Upper lobe of right lung (tissue), 1 donor: Measurements from ENCODE around the gene SPHKAP. TPM values are rescaled to one million over a fixed set of nuclear protein-coding genes. Genes with fewer than 3 reads are reported as not detected.

ENCODE experiments used
- ATAC-seq: fragments of 200-7000 bp; cut with Tn5 transposase; one replicate; pipeline ENCODE4 v1.9.1; 2020; ENCODE audit warnings: mild to moderate bottlenecking, moderate library complexity
- DNase-seq: peaks from one replicate; pipeline ENCODE4 v3.0.0-alpha.2; 2020
- H3K27ac ChIP-seq: fragments of 200-600 bp; one replicate; pipeline ENCODE4 v1.8.0; 2022
- H3K27me3 ChIP-seq: fragments of 200-600 bp; one replicate; pipeline ENCODE4 v1.8.0; 2022; ENCODE audit warnings: mild to moderate bottlenecking
- H3K36me3 ChIP-seq: fragments of 200-600 bp; one replicate; pipeline ENCODE4 v1.8.0; 2022
- H3K4me1 ChIP-seq: fragments of 200-600 bp; one replicate; pipeline ENCODE4 v1.8.0; 2022
- H3K4me3 ChIP-seq: fragments of 200-600 bp; one replicate; pipeline ENCODE4 v1.8.0; 2022; ENCODE audit warnings: mild to moderate bottlenecking
- H3K9me3 ChIP-seq: fragments of 200-600 bp; one replicate; pipeline ENCODE4 v1.8.0; 2022
- intact Hi-C: fragments of 100-400 bp; cut with DNase I; formaldehyde crosslinking; loops from one replicate; pipeline ENCODE4 v1.11.0; 2022
- total RNA-seq: library from RNA; stranded (reverse); fragmentation: NEBNext Ultra II Directional; extraction: Animal tissue kit (Norgen Biotek cat#: 25700); gene quantifications from one replicate; pipeline ENCODE4 v1.2.1, GENCODE V29; 2021
- TF ChIP-seq, protein P1 (sequence below): fragments of 200-600 bp; IDR thresholded peaks from one replicate; pipeline ENCODE4 v1.8.0; 2022; ENCODE audit warnings: antibody characterized with exemption
- donor health status: DM: no; HTN: yes; CAD: no; lungs with severe emphysema.

Gene SPHKAP
- total RNA-seq, 1 donor from 2014 or later, result 0.35 TPM

GRCh38 chr2:228107846-228108245, 73.6 kb downstream of the SPHKAP start:
- Histone ChIP-seq H3K9me3 (no peaks in the 10 kb centered on the region), H3K27me3 (no peaks in the 10 kb centered on the region), H3K27ac (no peak overlapping the region), H3K4me1 (no peaks in the 10 kb centered on the region), H3K36me3 (no peaks in the 10 kb centered on the region), H3K4me3 (no peak overlapping the region)
- DNase-seq (no peak), ATAC-seq (no peak)
- TF ChIP-seq, protein P1, sequence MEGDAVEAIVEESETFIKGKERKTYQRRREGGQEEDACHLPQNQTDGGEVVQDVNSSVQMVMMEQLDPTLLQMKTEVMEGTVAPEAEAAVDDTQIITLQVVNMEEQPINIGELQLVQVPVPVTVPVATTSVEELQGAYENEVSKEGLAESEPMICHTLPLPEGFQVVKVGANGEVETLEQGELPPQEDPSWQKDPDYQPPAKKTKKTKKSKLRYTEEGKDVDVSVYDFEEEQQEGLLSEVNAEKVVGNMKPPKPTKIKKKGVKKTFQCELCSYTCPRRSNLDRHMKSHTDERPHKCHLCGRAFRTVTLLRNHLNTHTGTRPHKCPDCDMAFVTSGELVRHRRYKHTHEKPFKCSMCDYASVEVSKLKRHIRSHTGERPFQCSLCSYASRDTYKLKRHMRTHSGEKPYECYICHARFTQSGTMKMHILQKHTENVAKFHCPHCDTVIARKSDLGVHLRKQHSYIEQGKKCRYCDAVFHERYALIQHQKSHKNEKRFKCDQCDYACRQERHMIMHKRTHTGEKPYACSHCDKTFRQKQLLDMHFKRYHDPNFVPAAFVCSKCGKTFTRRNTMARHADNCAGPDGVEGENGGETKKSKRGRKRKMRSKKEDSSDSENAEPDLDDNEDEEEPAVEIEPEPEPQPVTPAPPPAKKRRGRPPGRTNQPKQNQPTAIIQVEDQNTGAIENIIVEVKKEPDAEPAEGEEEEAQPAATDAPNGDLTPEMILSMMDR, result no peak
- intact Hi-C loops, result no loop called here

GRCh38 chr2:228105526-228106250, 75.8 kb downstream of the SPHKAP start:
- intact Hi-C loops, result no loop called here
- DNase-seq, result no peak

DNA sequence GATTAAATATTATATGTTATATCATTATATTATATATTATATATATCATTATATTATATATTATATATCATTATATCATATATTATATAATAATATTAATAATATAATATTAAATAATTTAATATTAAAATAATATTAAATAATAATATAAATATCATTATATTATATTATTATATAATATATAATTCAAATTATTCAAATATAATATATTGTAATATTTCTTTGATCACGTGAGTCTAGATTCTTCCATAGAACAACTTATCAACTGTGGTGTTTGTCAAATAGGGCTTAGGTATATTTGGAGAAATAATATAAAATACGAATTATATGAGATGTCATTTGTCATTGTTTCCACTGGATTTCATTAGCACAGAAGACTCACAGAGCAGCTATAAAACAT, 77.3 kb downstream of the SPHKAP start:
- no peaks in the 10 kb centered on the region for H3K9me3 ChIP-seq
- TF ChIP-seq, protein P1, result no peak
- no peak for ATAC-seq
- no peak for DNase-seq
- H3K4me1 ChIP-seq, result no peaks in the 10 kb centered on the region
- no peaks in the 10 kb centered on the region for H3K27me3 ChIP-seq
- intact Hi-C loops, result no loop called here
- no peaks in the 10 kb centered on the region for H3K36me3 ChIP-seq
- H3K27ac ChIP-seq, result no peak overlapping the region
- no peak overlapping the region for H3K4me3 ChIP-seq

More at GRCh38 chr2:228105526-228106250, 75.8 kb downstream of the SPHKAP start:
- no peaks in the 10 kb centered on the region for H3K27me3 ChIP-seq
- no peak overlapping the region for H3K4me3 ChIP-seq
- H3K9me3 ChIP-seq, result no peaks in the 10 kb centered on the region
- ATAC-seq, result no peak
- TF ChIP-seq, protein P1, result no peak
- no peaks in the 10 kb centered on the region for H3K4me1 ChIP-seq
- H3K27ac ChIP-seq, result no peak overlapping the region
- no peaks in the 10 kb centered on the region for H3K36me3 ChIP-seq

DNA sequence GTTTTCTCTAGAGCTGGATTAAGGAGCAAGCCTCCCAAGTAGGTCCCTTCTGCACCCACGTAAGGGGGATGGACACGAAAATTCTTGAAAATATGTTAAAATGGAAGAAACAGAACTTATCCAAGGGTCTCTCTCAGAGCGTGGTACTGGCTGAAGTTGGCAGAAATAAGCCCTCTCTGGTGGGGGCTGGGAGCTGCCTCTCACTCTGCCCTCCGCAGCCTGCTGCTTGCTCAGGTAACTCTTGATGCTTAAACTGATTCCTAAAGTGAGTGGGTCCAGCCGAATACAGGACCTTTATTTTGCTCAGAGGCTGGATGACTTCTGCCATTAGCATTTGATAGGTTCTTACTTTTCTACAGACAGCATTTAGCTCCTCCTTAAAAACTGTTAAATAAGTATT, 78.1 kb downstream of the SPHKAP start:
- intact Hi-C loops, result no loop called here
- DNase-seq, result no peak
- H3K27ac ChIP-seq, result no peak overlapping the region
- no peaks in the 10 kb centered on the region for H3K36me3 ChIP-seq
- no peaks in the 10 kb centered on the region for H3K4me1 ChIP-seq
- H3K27me3 ChIP-seq, result no peaks in the 10 kb centered on the region
- TF ChIP-seq, protein P1, result no peak
- no peak overlapping the region for H3K4me3 ChIP-seq
- no peaks in the 10 kb centered on the region for H3K9me3 ChIP-seq
- ATAC-seq, result no peak

DNA sequence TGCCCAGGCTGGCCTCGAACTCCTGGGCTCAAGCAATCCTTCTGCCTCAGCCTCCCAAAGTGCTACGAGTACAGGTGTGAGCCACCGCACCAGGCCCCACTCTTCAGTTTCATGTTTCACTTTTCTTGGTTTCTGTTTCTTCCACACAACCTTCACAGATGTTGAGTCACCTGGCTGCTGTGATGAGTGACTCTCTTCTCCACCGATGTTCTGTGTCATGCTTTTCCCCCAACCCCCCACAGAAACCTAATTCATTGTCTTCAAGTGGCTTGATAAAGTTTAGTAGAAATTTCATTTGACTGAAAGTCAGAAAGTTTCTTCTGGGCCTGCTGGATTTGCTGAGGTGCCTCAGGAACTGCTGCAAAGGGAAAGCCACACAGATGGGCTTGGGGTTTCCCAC, 78.5 kb downstream of the SPHKAP start:
- H3K36me3 ChIP-seq, result no peaks in the 10 kb centered on the region
- DNase-seq, result no peak
- H3K4me1 ChIP-seq, result no peaks in the 10 kb centered on the region
- ATAC-seq, result no peak
- intact Hi-C loops, result no loop called here
- H3K9me3 ChIP-seq, result no peaks in the 10 kb centered on the region
- H3K27me3 ChIP-seq, result no peaks in the 10 kb centered on the region
- no peak overlapping the region for H3K4me3 ChIP-seq
- H3K27ac ChIP-seq, result no peak overlapping the region
- TF ChIP-seq, protein P1, result no peak
